ENCODE data around the gene PRR15L.

Gene PRR15L

DNA sequence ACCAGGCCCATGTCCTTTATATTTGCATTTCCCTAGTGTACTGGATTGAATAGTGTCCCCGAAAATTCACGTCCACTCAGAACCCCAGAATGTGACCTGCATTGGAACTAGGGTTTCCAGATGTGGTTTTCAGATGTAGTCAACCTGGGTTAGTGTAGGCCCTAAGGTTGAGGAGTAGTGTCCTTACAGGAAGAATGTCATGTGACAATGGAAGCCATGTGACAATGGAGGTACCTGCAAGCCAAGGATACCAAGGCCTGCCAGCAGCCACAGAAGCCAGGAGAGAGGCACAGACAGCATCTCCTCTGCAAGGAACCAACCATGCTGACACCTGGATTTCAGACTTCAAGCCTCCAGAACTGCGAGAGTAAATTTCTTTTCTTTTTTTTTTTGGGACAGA lies 5.2 kb upstream of the PRR15L start:
- no peak for DNase-seq (ENCODE audit: low read depth in 2 of 2, low spot score in 1 of 2)

DNA sequence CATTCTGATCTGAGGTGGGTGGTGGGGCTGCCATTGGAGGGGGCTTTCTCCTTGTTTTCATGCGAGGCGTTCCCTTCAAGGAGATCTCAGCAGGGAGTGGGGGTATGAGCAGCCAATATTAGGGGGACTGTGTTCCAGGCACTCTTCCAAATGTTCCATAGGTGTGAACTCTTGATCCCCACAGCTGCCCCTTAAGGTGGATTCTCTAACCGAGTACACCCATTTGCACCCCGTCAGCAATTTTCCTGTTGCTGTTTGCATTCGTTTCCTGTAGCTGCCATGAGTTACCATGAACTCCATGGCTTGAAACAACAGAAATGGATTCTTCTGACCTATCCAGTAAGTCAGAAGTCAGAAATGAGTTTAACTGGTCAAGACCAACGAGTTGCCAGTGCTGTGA lies 3.7 kb upstream of the PRR15L start:
- DNase-seq (ENCODE audit: low read depth in 2 of 2, low spot score in 1 of 2), result no peak

DNA sequence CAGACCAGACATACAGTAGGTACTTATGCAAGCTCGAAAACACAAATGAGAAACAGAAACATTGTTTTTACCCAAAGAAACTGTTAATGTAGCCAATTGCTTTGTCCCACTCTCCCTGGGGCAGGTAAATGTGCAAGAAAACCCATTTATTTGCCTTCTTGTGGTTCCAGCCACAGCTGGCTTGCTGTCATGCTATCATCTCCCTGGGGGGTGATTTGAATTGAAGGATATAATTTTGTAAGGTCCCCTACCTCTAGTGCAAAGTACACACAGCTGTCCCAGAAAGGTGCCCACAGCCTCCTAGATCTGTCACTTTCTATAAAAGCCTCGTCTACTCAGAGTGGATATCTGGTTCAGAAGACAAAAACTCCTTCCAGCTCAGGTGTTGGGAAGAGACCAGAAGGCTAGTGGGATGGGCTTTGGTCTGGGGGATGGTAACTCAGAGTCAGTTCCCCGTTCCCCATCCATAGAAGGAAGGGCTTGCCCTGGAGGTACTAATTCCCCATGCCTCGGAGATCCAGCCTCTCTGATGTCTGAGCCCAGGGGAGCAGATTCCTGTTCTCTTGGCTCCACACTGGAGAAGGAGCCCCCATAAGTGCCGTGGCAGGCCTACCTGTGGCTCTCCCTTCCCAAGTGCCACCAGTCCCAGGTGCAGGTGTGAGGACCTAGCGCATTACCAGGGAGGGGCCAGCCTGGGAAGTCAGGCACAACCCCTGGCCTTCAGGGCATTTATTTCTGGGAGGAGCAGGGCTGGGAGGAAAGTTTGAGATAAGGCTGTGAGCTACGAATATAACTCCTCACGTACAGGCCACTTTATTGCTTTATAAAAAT lies 2.4 kb upstream of the PRR15L start:
- DNase-seq (ENCODE audit: low read depth in 2 of 2, low spot score in 1 of 2), result no peak

DNA sequence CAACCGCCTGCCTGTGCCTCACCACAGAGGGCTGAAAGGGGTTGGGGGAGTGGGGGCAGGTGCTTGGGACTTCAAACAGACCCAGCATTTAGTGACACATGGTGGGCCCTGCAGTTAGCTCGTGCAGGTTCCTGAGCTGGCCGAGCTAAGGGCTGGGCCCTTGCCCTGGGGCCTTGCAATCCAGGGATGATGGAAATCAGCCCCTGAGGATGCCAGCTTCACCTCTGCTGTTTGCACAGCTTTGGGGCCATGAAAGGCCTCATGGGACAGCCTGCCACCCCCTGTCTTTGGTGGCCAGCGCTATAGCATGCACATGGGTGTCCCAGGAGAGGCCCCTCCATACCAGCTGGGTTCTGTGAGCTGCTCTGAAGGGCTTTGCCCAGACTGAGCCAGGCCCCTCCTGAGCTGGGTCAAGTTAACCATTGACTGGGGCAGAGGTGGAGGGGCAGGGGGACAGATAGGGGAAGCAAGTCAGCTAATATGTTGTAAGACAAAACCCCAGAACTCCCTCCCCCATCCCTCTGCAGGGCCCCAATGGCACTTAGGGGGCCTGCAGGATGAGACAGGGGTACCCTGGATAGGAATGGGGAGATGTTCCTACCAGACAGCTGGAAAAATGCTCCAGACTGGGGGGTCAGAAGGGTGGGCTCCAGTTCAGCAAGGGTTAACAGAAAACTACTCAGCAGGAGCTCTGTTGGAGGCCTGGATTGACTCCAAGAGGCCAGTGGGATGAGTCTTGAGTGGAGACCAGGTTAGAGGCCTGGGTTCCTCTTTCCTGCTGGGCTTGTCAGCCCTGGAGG lies 692 bp downstream of the PRR15L start:
- no peak for DNase-seq (ENCODE audit: low read depth in 2 of 2, low spot score in 1 of 2)

DNA sequence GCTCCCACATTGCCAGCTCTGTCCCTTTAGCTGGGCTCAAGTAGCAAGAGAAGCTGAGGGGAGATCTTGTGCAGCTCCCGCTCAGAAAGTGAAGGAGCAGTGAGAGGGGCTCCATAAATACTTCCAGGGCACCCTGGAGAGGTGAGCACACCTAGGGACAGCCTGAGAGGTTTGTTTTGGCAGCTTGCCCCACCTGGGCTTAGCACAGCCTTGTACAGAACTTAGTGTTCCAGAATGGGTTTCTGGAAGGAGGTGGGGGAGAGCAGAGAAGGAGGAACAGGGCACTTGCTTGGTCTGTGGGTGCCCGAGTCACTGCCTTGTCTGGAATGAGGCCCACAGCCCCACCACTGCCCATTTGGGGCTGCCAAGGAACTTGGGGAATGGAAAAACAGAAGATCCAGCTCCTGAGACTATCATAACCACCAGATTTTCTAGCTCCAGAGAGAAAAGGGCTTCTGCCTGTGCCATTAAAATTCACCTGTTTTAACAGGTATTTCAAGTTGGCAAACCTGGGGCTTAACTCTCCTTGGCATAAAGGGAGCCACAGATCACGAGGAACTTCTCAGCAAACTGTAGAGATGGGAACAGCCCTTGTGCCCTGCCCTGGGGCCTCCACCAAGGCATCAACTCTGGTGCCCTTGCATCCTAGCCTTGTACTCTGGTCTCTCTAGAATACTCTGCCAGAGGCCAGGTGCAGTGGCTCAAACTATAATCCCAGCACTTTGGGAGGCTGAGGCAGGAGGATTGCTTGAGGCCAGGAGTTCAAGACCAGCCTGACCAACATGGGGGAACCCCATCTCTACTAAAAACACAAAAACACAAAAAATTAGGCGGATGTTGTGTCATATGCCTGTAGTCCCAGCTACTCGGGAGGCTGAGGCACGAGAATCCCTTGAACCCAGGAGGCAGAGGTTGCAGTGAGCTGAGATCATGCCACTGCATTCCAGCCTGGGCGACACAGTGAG lies 1.9 kb downstream of the PRR15L start:
- no peak for DNase-seq (ENCODE audit: low read depth in 2 of 2, low spot score in 1 of 2)

DNA sequence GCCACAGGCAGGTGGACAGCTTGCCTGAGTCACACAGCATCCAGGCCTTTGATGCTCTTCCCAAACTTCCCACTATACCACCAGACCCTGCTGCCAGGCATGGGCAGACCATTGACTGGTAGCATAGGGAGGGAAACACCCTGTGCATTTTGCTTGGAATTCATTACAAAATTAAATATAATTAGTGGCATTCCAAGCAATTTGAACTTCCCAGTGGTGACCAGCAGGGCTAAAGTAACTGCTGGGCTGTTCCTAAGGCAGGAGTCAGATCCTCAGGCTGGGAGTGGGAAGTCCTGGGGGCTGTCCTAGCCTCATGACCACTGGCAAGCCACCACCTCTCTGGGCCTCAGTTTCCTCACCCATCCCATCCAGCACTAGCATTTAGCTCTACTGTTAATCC lies 3.8 kb downstream of the PRR15L start:
- no peak for DNase-seq (ENCODE audit: low read depth in 2 of 2, low spot score in 1 of 2)

DNA sequence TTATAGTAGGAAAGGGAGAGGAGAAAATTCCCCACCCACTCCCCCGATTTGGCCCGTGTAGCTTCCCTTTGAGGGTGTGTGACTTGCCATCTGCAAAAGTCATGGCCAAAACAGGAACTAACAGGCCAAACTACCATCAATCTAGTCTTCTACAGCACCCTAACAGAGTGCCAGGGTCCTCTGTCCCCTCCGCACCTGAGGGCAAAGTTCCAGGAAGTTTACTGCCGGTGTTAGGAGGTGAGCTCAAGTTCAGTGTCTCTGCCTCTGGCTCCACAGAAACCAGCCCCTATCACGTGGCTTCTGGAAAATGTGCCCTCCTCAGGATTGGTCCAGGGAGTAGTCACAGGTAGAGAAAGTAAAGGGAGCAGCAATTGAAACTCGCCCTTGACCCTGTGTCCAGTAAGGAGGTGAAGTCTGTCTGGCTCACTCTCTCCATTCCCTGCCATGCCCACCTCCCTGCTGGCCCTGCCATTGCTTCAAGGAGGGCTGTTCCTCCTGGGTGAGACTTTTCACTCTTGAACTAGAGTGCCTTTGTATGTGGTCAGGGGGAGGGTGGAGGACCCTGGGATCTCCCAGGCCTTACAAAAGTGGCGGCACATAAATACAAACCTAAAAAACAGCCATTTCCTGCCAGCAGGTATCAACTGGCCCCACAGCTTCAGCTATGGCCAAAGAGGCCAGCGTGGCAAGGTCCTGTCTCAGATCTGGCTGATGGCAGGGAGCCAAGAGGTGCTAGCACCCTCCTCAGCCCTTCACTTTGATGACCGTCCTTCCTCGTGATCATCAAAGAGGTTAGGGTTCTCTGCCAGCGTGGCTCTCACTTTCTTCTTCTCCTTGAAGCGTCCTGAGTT lies 5.3 kb downstream of the PRR15L start:
- DNase-seq (ENCODE audit: low read depth in 2 of 2, low spot score in 1 of 2), result no peak

DNA sequence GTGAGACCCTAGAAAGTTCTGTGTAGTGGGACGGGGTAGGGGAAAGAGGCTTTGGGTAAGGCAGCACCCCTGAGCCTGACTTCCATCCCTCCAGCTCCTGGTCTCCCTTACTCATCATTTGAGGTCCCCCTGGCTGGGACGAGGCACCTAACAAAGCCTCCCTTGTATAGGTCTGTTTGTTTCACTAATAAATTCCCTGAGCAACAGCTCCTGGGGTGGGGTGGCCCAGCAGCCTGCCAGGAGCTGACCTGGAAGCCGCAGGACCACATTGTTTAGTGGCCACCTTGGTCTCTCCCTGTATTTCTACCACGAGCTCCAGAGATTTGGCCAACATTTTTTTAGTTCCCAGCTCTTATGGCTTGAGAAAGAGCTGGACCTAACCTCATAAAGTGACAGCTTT lies 7.2 kb downstream of the PRR15L start:
- DNase-seq (ENCODE audit: low read depth in 2 of 2, low spot score in 1 of 2), result no peak

DNA sequence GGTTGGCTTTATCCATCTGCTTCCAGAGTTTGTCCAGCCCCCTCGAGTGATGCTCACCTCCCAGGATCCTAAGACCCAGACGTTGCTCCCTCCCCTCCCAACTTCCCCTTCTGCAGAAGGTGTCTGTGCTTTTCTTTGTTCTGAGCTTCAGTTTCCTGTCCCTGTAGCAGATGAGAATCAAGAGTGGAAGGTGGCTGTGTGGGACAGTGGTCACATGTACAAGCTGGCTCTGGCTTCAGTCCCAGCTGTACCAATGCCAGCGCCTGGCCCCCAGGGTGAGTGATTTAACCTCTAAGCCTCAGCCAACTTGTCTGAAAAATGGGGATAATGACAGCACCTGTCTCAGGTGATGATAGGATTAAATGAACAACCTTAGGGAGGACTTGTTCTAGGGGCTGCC lies 7.7 kb downstream of the PRR15L start:
- no peak for DNase-seq (ENCODE audit: low read depth in 2 of 2, low spot score in 1 of 2)

DNA sequence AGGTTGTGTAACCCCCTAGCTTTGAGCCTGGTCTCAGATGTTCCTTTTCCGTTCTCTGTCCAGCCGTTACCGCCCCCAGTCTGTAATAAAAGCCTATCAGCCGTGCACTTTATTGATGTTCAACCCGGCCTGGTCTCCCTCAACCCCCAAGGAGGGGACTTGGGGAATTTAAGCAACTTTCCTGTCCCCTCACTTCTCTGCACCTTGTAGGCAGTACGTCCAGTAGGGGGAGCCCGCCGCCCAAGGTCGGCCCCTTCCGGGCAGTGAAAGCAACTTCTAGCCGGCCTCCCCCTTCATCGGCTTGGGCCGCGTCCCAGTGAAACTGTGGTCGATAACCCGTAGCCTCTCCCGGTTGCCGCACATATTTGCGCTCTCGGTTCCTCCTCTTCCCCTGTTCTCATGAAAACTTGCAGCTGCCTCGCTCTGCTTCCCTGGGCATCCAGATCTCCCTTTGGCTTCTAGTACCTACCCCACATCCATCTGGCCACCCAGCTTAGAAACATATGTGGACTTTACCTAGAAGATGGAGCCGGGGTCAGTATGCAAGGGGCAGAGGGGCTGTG lies 8.4 kb downstream of the PRR15L start:
- peak; percentile 56 to 61 for DNase-seq (ENCODE audit: low read depth in 2 of 2, low spot score in 1 of 2)

DNA sequence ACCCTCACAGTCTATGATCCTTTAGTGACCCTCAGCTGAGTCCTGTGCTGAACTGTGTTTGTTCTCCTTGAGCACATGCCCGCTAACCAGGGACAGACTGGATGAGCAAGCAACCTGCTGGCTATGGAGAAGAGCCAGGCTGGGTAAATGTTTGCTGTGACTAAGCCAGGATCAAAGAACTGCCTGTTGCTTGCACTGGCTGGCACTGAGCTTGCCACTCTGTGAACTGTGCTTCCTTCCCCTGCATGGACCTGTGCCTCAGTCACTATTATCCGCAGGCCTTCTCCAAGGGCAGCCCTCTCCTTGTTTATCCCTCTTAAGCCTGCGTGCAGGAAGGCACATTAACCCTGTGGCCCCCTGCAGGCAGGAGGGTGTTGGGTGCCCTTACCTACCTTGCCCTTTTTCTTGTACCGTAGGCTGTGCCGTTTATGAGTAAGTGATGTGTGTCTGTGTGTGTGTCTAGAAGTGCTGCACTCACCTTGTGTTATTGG lies 8.9 kb downstream of the PRR15L start:
- no peak for DNase-seq (ENCODE audit: low read depth in 2 of 2, low spot score in 1 of 2)

DNA sequence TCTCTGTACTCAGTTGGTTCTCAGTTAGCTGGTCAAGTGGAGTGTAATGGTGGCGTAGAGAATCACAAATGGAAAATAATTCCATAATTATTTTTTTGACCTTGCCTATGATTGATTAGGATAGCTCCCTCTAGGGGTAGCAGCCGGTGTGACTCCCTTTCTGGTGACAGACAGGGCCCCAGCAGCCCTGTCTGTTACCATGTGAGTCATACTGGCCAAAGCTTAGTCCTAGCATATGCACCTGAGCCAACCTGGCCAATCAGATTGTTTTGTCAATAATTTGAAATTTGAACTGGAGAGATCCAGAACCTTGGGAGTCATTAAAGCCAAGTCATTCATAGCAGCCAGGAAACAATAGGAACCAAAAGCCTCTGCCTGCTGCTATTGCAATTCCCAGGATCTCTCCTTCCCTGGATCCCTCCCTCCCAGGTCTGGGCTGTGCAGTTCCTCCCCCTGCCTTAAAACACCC lies 10.7 kb downstream of the PRR15L start:
- DNase-seq (ENCODE audit: low read depth in 2 of 2, low spot score in 1 of 2), result peak; percentile 33 to 48

DNA sequence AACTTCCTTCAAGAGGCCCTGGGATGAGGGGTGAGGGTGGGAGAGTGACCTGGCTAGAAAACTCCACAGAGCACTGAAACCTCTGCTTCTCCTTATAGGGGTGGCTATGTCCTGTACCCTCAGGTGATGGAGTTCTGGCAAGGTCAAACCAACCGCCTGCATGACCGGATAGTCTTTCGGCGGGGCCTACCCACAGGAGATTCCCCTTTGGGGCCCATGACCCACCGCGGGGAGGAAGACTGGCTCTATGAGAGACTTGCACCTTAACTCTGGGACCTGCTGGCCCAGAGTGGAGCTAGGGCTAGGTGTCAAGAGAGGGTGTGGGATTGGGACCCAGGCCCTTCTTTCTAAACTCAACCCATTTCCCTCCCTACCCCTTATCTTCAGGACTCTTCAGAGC lies 11.2 kb downstream of the PRR15L start:
- DNase-seq (ENCODE audit: low read depth in 2 of 2, low spot score in 1 of 2), result no peak

DNA sequence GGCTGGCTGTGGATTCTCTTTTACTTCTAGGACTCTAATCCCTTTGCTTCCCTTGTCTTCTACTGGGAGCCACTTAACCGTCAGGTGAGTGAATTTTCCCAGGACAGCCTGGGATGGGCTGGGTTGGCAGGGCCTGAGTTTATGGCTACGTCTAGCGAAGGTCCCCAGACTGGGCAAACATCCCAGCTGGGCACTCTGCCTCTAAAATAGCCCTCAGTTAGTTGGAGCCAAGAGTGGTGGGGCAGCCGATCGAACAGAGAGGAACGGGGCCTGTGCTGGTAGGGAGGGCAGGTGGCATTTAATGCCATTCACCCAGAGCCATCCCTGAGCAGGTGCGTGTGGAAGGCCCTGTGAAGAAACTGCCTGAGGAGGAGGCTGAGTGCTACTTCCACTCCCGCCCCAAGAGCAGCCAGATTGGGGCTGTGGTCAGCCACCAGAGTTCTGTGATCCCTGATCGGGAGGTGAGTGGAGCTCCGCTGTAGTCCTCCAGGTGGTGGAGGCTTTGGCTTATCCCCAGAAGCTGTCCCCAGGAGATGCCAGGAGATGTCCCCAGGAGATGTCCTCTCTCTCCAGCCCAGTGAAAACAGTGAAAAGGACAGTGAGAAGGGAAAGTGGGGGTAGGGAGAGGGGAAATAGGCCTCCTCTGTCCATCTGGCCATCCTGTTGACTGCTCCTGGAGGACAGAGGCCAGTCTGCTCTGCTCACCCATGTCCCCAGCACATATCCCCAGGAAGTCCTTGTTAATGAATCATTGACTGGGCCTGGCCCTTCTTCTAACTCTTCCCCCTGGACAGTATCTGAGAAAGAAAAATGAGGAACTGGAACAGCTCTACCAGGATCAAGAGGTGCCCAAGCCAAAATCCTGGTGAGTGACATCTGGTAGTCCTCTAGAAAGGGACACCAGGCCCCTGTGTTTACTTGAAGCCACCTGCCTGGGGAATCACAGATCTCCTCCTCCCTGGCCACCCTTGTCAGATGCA lies 11.9 kb downstream of the PRR15L start:
- DNase-seq (ENCODE audit: low read depth in 2 of 2, low spot score in 1 of 2), result no peak

DNA sequence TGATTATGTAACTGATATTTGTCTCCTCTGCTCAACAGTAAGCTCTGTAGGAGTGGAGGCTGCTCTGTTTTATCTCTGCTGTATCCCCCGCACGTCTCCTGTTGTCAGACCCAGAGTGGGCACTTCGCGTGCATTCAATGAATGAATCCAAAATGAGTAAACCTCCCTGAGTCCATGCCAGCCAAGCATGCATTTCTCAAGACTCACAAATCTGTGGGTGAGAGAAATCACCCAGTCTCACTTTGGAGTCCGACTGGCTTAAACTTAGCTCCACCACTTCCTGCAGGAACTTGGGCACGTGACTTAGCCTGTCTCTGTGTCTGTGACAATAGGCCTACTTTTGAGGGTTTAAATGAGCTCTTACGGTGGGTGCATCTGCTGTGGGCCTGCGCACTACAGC lies 12.6 kb downstream of the PRR15L start:
- DNase-seq (ENCODE audit: low read depth in 2 of 2, low spot score in 1 of 2), result no peak

DNA sequence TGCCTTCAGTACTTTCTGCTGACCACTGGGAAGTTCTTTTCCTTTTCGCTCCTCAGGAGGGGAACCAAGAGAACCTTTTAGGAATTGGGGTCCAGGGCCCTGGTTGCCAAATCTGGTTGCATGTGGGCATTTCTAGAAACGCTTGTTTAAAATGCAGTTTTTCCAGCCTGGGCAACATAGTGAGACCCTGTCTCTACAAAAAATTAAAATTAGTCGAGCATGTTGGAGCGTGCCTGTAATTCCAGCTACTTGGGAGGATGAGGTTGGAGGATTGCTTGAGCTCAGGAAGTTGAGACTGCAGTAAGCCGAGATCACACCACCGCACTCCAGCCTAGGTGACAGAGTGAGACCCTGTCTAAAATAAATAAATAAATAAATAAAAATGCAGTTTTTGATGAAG lies 15.1 kb downstream of the PRR15L start:
- DNase-seq (ENCODE audit: low read depth in 2 of 2, low spot score in 1 of 2), result no peak

DNA sequence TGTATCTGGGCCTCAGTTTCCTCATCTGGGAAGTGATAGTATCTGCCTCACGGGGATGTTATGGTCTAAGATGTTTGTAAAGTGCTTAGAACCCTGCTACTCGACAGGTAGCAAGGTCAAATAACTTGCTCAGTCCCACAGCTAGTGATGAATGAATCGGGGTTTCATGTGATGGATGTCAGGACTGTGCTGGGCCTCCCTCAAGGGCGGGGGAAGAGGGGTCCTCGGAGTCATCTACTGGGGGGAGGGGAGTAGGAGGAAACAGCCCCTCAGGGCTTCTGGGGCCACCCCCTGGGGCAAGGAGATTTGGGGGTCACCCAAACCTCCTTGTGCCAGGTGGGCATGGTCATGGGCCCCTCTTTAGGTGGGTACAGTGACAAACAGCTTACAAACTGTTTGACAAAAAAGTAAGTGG lies 15.6 kb downstream of the PRR15L start:
- DNase-seq (ENCODE audit: low read depth in 2 of 2, low spot score in 1 of 2), result no peak

DNA sequence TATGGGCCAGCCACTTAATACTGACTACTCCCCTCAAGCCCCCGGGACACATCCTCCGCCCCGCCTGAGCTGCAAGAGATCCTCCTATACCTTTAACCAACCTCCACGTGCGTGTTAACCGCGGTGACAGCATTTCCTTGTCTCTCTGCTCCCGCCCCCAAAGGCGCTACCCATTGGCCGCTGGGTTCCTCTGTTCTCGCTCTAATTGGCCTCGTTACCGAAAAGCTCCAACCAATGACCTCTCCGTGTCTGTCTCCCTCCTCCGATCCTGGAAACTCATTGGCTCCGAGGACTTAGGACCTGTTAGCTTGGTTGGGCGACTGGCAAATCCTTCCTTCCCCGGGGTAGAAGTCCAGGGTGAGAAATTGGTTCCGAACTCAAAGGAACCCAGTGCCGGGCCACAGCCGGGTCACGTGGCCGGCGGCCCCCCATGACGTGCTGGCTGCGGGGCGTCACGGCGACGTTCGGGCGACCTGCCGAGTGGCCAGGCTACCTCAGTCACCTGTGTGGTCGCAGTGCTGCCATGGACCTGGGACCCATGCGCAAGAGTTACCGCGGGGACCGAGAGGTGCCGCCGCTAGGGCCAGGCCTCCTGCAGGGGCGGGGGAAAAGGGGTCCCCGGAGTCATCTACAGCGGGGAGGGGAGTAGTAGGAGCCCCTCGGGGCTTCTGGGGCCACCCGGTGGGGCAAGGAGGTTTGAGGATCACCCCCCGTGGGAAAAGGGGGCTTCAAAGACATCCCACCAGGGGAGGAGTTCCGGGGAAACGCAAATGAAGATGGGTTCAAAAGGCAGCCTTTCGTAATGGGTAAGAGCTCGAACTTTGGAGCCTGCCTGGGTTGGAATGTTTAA lies 16.2 kb downstream of the PRR15L start, which contains the start of gene PNPO:
PNPO (plus strand) TSS at position 326 of the 850 bp plus-strand sequence; CDS start at position 431, 105 bp downstream.
- DNase-seq (ENCODE audit: low read depth in 2 of 2, low spot score in 1 of 2), result peak; percentile 65 to 86

Measured in stimulated activated CD8-positive, alpha-beta memory T cell treated with anti-CD3 and anti-CD28 coated beads, Interleukin-4, amount 100 ng/mL, for 1 hour (primary cell).